DLD1 (cell line): Measurements from ENCODE around the gene DPCD.
"Not testable (repeated sequence)": the region's sequence is repeated elsewhere in the genome, so short reads cannot be mapped to it uniquely, and the experiment has no call there.

Source experiments
- in situ Hi-C: cut with HindIII; loops from 2 replicates; pipeline ENCODE4 v1.10.0; 2017; ENCODE audit warnings: low sequenced_read_pairs

Gene DPCD

GRCh38 chr10:101579516-101579870, 8.6 kb upstream of the DPCD start:
- in situ Hi-C loops = no loop called here

DNA sequence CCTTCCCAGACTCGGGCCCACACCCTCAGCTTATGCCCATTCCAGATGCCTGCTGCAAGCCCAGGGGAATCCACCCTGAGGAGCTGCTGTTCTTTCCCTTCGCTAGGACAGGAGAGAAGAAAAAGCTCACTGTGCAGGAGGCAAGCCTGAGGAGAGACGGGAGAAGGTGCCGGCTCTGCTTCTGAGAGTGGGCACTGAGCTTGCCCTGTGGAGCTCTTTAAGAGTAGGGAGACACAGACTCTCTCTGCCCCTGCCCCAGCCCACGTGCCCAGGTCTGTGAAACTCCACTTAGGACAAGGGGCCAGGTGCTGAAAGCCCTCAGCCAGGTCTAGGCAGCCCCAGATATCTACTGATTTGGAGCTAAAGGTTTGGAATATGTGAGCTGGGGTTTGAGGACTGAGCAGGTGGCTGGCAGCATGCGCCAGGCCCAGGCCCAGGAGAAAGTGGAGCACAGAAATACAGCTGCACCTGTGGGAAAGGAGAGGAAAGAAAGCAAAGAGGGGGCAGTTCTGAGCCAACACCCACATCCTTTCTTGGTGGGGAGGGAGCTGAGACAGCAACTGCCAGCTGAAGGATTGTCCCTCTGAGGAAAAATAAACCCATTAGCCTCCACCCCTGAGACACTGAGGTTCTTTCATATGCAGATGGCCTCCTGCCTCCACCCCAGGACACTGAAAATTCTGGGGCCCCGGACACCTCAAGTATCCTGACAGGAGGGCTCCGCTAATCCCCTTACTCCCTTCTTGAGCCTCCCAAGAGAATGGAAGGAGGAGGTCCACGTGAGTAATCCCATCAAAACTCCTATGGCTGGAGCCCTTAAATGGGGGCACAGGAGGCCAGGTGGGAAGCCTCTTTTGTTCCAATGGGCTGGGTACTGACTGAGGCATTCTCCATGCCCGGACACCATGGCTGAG, 7.4 kb upstream of the DPCD start:
- in situ Hi-C loops = no loop called here

GRCh38 chr10:101585841-101586240, 2.3 kb upstream of the DPCD start:
- in situ Hi-C loops = no loop called here

DNA sequence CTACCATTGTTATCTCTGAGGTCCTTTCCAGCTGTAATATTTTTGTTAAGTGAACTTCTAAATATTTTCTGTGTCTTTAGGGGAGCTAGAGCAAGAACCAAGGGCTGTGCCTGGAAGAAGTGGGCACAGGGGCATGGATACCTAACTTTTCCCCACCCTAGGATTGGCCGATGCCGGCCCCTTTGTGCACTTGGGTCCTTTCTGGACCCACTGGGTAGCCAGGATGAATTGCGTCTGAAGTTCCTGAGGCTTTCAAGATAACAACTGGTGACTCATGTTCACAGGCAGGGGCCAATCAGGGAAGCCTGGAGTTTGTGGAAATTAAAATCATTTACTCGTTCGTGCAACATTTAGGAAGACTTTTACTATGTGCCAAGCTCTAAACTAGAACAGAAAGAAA, 758 bp downstream of the DPCD start:
- in situ Hi-C loops = no loop called here

DNA sequence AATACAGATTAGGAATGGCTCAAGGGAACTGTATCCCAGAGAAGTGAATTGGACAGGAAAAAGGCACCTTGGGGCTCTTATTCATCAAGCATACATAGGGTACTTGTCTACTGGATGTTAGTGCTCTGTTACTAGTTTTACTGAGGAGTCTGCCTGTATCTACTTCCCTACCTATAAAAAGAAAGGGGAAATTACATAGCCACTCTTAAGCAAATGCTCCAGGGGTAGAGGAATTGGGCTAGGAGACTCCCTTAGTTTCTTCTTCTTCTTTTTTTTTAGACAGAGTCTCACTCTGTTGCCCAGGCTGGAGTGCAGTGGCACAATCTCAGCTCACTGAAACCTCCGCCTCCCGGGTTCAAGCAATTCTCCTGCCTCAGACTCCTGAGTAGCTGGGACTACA, 5.2 kb downstream of the DPCD start:
- in situ Hi-C loops = not testable (repeated sequence)

DNA sequence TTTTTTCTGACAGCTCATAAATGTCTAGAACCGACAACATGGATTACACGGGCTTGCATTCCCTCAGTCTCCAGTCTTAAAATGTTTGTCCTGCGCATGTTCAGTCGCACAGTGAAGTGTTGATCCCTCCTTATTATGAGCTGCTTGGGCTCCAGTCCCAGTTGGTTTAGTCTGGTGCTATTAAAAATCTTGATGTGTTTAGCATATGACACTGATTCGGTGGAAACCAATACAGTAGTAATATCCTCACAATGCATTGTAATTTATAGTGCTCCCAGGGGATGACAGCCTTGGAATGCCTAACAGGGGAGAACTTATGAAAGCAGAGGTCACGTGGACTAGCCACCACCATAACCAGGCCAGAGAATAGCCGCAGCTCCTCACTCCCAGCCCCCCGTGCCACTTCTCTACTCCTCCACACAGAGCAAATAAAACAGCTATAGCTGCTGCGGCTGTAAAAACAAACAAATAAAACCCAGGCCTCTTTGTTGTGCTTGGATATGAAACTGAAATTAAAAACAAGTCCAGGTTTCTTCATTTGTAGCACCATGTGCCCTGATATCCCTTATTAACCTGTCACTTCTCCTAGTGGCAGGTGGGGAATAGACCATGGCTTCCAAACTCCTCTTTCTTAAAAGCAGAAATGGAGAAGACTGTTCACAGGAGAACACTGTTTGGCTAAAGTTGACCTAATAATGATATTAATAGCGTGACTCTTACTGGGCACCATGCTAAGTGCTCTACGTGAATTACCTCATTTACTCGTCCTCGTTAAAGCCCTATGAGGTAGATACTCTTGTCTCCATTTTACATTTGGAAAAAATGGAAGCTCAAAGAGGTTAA, 7.7 kb downstream of the DPCD start:
- in situ Hi-C loops = no loop called here

- in situ Hi-C loops = no loop called here
These were observed 9.2 kb downstream of the DPCD start for GRCh38 chr10:101597091-101597900.

DNA sequence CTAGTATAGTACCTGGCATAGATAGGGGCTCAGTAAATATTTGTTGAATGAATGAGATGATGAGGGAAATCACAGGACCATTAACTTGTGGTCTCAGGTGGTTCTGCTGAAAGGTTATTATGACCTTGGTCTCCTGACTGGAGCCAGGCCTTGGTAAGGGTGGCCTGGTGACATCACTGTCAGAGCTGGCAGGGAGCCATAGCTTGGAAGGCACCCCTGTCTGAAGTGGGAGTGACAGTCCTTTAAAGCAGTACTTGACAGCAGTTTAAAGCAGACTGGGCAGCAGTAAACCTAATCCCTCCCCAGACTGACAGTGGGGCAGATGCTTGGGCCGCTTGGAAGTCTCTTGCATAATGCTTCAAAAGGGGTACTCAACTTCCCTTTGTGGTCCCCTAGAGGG, 13.4 kb downstream of the DPCD start:
- in situ Hi-C loops = no loop called here

- in situ Hi-C loops = no loop called here
These were observed 14.8 kb downstream of the DPCD start for GRCh38 chr10:101602761-101603398.

DNA sequence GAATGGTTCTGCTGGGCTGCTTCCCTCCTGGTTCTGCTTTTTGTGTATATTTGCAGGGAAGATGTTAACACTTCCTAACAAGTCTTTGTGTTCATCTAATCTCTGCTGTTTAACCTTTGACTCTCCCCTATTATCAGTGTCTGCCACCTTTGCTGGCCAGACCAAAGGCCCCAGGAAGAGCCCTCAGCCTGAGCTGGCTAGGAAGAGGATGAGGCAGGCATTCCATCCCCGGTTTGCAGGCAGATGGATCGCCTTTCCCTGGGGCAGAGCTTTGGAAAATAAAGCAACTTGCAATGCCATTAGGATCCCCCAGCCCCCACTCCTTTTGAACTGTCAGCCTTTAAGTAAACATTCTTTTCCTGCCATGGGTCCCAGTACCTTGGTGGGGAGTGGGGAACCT, 19.0 kb downstream of the DPCD start:
- in situ Hi-C loops = no loop called here

GRCh38 chr10:101609481-101609880, 21.4 kb downstream of the DPCD start:
- in situ Hi-C loops = no loop called here

DNA sequence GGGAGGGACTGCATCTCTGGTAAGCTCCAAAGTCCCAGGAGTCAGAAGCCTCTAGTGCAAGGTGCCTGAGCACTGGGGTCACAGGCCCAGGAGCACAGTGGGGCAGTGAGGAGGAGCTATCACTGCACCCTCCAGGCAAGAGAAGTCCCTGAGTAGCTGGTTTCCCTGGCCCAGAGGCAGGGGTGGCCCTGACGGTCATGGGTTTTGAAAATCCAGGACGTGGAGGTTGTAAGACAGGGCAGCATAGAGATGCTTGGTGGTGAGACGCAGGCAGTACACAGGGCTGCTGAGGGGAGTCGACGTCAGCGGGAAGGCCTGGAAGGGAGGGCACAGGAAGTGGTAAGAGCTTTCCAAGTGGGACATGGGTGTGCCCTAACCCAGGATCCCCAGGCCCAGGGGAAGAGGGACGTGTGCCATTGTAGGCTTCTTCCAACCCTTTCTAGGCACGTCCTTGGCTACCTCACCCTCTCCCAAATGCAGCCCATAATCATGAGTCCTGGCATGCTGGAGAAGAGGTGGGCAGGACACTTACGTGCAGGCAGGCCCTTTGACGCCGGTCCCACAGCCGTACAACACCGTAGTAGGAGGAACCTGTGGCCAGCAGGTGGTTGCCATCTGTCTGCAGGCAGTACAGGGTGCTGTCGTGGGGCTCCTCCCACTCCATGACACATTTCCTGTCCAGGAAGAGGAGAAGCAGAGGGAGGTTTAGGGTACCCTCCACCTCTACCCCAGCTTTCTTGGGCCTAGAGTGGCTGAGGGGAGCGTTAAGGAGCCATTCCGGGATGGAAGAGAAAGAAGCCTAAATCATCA, 23.2 kb downstream of the DPCD start:
- in situ Hi-C loops = no loop called here

DNA sequence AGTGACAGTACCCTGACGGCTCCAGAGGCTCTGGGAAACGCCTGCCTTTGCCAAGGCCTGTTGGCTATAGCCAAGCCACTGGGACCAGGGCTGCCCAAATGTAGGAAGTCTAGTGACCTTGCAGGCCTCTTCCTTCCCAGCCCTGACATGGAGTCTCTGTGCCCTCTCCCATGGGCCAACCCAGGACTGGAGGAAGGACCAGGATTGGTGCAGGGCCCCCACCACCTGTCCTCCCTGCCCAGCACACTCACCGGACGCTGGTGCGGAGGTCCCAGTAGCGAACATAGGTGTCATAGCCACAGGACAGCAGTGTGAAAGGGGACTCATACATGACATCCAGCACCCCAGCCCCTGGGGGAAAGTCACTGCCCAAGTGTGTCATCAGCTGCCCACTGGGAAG, 24.0 kb downstream of the DPCD start:
- in situ Hi-C loops = no loop called here

DNA sequence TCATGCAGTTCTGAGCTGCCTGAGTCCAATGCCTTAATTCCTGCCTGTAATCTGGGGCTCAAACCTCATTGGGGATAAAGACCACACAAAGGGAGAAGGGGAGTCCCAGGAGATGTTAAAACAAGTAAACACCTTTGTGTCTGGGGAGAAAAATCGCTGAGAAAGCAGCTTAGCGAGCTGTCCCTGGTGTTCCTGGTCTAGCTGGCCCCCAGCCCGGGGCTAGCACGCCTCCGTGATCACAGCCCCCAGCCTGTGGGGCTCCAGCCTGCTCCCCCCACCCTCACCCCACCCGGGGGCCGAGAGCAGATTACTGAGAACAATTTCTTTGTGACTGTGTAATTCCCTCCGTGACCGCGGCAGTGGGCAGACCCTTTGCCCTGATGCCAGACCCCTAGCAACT, 24.8 kb downstream of the DPCD start:
- in situ Hi-C loops = no loop called here

DNA sequence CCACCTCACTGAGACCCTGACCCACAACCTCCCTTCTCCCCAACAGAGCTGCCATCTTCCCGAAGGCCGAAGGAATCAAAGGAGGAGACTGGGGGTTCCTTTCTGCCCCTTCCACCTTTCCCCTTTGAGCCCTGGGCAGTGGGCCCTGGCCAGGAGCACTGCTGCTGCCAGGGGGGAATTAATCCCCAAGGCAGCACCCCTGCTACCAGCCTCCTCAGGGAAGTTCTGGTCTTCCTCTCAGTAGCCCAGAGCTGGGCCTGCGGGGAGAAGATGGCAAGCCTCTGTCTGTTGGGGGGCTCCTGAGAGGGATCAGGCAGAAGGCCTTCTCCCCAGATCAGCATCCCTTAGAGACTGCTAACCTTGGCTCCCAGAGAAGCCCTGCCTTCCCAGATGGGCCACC, 25.5 kb downstream of the DPCD start:
- in situ Hi-C loops = no loop called here

GRCh38 chr10:101614663-101615524, 26.8 kb downstream of the DPCD start:
- in situ Hi-C loops = no loop called here

DNA sequence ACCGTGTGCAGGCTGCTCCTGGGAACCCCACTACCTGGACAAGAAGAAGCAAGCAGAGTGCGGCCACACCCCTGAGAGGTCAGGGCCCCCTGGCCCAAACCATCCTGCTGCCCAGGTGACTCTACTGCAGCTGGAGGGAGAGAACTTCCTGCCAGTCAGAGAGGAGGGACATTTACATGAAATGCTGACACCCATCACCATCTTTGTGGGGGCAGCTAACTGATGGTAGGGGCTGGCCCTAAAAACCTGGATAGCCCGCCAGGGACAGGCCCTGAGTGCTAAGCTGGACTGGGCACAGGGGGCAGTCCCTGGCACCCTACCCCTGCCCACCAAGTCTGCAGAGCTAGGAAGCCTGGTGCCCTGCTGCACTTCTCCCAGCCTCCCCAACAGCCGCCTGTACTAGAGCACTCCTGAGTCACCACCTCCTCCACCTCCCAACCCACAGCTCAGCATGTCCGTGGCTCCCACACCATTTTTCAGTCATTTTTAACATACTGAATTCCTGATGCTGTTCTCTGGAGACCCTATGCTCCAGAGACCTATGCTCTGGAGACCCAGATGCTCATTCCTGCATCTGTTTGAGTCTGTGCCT, 27.5 kb downstream of the DPCD start:
- in situ Hi-C loops = no loop called here

DNA sequence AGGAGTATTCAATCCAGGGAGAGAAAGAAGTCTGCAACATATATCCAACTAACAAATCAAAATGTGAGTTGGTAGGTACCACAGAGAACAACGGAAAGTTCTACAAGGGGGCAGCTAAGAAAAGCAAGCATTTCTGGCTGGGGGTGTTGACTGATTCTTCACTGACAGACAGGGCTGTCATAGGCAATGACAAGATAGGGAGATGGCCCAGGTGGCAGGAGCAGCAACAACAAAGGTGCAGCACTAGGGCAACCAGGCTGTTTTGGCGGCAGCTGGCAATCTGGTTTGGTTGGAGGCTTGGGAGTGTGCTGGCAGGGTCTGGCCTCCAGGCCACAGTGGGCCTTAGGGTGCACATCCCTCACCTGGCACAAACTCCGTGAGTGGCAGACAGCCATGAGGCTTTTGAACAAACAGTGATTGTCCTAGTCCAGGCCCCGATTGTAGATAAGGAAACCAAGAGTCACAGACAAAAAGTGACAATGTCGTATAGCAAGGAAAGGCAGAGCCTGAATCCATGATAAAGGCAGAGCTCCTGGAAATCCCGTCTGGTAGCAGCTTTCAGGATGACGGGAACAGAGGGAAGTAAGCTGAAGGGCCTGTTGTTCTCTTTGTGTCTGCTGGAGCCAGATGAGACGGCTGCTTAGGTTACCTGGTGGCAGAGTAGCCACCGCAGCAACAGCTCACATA, 28.4 kb downstream of the DPCD start:
- in situ Hi-C loops = no loop called here
